GM19023 (cell line): ENCODE data around the gene MAML2.
"Not testable (repeated sequence)": the region's sequence is repeated elsewhere in the genome, so short reads cannot be mapped to it uniquely, and the experiment has no call there.

Source experiments
- ATAC-seq: cut with Tn5 transposase; IDR thresholded peaks from one replicate; pipeline ENCODE4 v1.9.1; 2021; ENCODE audit warnings: mild to moderate bottlenecking, moderate library complexity; ENCODE audit not compliant: unreplicated experiment

Gene MAML2

DNA sequence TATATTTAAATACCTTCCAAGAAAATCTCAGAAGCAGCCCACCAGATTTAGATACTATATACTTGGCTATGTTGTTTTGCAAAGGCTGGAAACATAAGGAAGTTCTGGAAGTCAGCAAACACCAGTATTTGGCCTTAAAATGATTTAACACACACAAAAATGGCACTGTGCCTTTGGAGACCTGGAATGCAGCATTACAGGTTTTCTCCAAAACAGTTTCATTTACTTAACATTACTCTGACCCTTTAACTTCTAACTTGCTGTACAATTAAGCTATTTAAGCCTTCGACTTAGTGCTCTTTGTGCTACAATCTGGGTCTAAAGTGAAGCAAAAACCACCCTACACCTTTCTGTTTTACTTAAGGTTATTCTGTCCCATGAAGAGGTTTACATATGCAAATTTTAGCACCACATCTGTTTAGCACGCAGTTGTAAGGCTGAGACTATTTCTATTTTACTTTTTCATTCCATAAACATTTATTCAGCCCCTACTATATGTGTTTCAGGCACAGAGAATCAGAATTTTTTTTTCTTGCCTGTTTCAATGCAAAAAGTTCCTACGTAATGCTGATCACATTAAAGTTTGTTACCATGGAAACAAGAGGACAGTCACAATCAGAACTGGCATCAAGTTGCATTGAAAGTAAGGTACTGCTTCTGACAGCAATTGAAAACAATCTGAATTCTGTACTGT lies 70.3 kb downstream of the MAML2 start:
- no peak for ATAC-seq

GRCh38 chr11:96271777-96272176 lies 71.2 kb downstream of the MAML2 start:
- ATAC-seq: no peak

GRCh38 chr11:96271352-96271751 lies 71.6 kb downstream of the MAML2 start:
- not testable (repeated sequence) for ATAC-seq

DNA sequence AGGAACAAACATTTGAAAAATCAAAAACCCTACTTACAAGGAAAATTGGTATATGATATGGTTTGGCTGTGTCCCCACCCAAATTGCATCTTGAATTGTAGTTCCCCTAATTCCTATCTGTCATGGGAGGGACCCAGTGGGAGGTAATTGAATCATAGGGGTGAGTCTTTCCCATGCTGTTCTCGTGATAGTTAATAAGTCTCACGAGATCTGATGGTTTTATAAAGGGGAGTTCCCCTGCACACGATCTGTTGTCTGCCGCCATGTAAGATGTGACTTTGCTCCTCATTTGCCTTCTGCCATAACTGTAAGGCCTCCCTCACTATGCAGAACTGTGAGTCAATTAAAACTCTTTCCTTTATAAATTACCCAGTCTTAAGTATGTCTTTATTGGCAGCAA lies 74.5 kb downstream of the MAML2 start:
- ATAC-seq: not testable (repeated sequence)

DNA sequence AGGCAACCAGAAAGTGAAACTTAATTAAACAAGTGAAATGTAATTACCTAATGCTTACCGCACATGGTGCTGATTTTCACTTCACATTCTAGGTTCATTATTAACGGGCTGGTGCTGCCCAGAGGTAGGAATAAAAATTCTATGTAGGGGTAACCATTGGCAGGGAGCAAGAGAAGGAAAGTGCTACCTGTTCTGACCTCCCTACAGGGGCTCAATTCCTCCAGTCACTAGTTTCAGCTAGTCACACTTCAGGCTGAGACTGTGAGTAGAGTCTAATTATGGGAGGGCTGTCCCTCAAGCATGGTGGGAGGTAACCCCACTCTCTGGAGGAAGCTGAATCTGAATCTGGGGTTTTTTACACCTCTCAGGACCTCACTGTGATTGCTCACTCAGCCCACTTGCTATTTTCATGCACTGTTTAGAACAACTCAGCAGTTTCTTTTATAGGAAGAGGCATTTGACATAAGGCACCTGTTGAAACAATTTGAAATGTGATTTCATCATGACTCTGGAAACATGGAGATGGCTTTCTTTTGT lies 75.4 kb downstream of the MAML2 start:
- ATAC-seq: peak; percentile 93

DNA sequence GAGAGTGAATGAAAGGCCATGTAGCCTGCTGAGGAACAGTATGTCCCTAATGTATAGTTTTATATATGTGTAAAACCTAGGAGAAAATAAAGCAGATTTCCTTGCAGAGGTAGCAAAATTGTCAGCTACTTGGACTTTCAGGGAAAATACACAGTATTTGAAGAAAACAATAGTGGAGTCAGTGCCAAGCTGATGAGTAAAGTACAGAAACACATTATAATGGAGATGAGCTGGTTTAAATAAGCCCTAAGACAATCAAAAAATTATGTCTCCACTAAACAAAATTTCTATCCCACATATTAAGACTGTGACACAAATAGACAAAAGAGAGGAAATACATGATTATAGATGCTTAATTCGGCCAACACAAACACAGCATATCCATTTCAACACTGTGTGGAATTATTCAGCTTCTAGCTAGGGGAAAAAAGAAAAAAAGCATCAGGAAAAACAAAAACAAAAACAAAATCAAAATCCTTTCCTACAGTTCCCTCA lies 75.9 kb downstream of the MAML2 start:
- no peak for ATAC-seq

DNA sequence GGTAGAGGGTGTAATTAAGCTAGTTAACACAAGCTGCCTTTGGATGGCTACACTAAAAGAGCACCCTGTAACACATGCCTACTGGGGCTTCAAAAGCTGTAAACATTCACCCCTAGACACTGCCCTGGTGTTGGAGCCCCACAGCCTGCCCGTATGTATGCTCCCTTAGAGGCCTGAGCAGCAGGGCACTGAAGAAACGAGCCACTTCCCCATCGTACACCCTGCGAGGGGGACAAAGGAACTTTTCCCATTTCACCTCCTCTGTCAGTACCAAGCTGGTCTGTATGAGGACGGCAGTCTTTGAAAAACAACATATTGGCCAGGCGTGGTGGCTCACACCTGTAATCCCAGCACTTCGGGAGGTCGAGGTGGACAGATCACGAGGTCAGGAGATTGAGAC lies 77.0 kb downstream of the MAML2 start:
- ATAC-seq: no peak

GRCh38 chr11:96265220-96265737 lies 77.7 kb downstream of the MAML2 start:
- no peak for ATAC-seq

DNA sequence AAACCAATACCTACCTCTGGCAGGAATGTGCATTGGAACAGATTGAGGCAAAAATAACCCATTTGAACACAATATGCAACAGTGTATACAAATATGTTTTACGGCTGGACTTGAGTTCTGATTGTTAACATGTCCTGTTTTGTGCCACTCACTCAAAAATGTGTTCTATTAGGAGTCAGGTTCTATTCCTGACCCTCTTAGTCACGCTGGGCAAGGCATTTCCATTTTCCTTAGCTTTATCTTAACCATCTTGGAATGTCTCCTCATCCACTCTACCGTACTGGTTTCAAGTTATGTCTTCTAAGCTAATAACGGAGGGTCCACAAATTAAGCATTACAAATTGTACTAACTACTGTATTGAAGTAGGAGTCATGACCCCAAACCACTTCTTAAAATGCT lies 78.6 kb downstream of the MAML2 start:
- ATAC-seq: no peak

- no peak for ATAC-seq
These were observed 79.7 kb downstream of the MAML2 start for GRCh38 chr11:96263238-96263763.

DNA sequence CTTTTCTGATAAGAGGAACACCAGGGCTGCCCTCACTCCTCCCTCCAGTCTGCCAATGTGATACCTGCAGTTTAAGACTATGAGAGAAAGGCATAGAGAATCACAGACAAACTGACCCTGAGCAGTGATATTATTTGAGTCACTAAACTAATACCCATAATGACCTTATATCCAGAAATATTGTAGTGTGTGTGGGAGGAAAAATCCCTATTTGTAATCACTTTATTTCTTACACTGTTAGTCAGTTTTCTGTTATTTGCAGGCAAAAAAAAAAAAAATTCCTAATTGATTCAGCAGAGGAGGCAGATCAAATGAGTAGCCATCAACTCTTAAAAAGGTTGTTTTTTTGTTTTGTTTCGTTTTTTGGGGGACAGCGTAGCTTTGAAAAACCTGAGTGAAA lies 82.5 kb downstream of the MAML2 start:
- no peak for ATAC-seq

DNA sequence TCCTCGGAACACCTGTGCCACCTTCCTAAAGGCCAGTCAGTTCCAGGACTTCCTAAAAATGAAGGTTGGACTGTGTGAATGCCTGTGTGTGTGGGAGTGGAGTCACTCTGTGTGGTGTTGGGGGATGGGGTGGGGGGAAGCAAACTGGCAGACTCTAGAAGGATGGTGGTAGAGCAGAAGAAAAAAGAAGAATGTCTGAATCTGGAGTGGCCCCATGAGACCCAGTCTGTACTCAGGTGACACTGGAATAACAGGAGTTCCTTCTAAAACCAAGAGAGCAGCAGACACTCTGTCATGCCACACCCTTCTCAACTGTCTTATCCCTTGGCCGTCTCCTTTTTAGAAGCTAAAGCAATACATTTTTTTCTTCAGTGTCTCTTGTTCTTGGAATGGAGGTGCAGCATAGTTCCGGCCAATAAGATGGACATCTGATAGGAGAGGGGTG lies 82.9 kb downstream of the MAML2 start:
- ATAC-seq: no peak

- no peak for ATAC-seq
These were observed 83.7 kb downstream of the MAML2 start for GRCh38 chr11:96259134-96259830.

GRCh38 chr11:96257972-96258934 lies 84.7 kb downstream of the MAML2 start:
- ATAC-seq: peak; percentile 70

DNA sequence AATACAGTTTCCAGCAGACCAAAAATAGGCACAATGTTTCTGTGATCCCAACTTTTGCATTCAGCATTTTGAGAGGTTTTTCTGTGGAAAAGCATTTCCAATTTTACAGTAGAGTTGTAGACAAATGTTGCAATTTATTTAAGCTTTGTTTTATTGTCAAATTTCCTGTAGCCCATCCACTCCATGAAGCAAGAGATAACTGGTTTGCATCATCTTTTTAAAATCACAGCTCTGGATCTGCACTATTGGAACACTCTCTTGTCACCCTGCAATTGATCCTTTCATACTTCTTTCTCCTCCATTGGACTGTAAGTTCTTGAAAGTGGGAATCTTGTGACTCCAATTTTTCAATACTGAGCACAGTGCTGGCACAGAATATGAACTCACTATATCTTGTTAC lies 86.0 kb downstream of the MAML2 start:
- no peak for ATAC-seq

GRCh38 chr11:96256215-96257011 lies 86.6 kb downstream of the MAML2 start:
- ATAC-seq: no peak

GRCh38 chr11:96254854-96255253 lies 88.1 kb downstream of the MAML2 start:
- no peak for ATAC-seq

DNA sequence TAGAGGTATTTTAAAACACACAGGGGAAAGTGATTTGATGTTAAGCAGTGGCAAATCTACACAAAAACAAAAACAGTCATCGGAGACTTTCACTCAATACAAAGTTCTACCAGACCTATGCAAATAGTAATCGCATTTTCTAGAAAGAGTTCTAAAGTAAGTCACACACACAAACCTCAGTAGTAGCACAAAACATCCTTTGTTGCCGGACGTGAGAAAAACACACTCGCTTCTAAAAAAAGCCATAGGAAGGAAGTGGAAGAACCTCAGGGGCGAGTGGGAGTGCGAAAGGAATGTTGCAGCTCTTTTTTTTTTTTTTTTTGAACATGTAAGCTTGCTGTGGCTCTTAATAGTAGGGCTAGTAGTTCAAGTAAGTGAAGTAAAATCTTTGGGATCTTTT lies 88.9 kb downstream of the MAML2 start:
- ATAC-seq: peak; percentile 60

DNA sequence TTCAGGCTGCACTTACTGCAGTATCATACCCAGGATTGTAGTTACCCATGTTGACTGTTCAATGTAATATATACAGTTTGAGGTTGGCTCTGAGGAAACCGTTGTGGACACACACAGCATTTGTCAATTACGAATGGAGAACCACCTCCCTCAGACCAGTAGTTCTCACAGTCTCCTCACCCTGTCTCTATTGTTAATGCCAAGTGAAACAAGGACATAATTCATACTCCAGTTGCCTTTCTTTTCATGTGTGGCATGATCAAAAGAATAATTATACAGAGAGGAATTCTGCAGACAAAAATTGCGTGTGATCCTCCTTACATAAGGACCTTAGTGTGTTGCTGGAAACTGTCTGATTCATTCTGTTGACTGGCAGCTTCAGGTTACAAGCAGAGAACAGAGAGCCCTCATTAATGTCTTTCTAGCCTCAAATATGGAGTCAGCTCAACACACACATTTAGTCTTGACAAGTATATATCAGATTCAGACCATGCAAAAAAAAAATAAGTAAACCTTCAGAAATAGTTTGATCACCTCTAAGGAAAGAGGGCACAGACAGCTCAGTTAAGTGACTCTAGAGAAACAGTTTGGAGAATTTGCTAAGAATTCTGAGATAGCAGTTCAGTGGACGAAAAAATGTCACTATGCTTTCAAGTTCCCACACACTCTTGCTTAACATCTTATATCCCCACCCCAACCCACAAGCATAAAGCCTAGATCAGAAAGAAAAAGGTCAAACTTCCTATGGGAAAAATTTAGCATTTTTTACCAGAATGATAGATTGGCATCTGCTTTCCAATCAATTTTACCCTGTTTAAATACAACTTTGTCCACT lies 96.1 kb downstream of the MAML2 start:
- no peak for ATAC-seq
